Mesothelial cell of epicardium (in vitro differentiated cells): Measurements from ENCODE around the gene SMIM11. TPM values are rescaled to one million over a fixed set of nuclear protein-coding genes. Genes with fewer than 3 reads are reported as not detected.
A peak's percentile ranks its signal among the peaks of the same experiment; 100 is the strongest.

ENCODE experiments used
- DNase-seq, 2 experiments: peaks; one replicate each; pipeline ENCODE4 v3.0.0; 2021; ENCODE audit warnings: low spot score in 2 of 2; ENCODE audit not compliant: unreplicated experiment in 2 of 2
- H3K27ac Mint-ChIP-seq: 2 replicates; pipeline ENCODE4 v1.8.0; 2021; ENCODE audit warnings: mixed read lengths
- H3K27me3 Mint-ChIP-seq: 2 replicates; pipeline ENCODE4 v1.8.0; 2021; ENCODE audit warnings: low read depth, mixed read lengths
- H3K36me3 Mint-ChIP-seq: 2 replicates; pipeline ENCODE4 v1.8.0; 2021; ENCODE audit warnings: mixed read lengths
- H3K4me1 Mint-ChIP-seq: 2 replicates; pipeline ENCODE4 v1.8.0; 2021; ENCODE audit warnings: mixed read lengths
- H3K4me3 Mint-ChIP-seq: 2 replicates; pipeline ENCODE4 v1.8.0; 2021; ENCODE audit warnings: mild to moderate bottlenecking, moderate library complexity, mixed read lengths
- H3K9me3 Mint-ChIP-seq: 2 replicates; pipeline ENCODE4 v1.8.0; 2021; ENCODE audit warnings: mixed read lengths
- CTCF ChIP-seq: fragments of 200-600 bp; sonication (generic); IDR thresholded peaks from one replicate; pipeline ENCODE4 v1.5.0; 2021; ENCODE audit warnings: antibody characterized with exemption; ENCODE audit not compliant: unreplicated experiment
- total RNA-seq: library from RNA; stranded (reverse); gene quantifications from 3 replicates; pipeline ENCODE4 v1.2.1, GENCODE V29; 2021

The SMIM11 gene
- total RNA-seq, 1 donor from 2014 or later, result 16.9 TPM

DNA sequence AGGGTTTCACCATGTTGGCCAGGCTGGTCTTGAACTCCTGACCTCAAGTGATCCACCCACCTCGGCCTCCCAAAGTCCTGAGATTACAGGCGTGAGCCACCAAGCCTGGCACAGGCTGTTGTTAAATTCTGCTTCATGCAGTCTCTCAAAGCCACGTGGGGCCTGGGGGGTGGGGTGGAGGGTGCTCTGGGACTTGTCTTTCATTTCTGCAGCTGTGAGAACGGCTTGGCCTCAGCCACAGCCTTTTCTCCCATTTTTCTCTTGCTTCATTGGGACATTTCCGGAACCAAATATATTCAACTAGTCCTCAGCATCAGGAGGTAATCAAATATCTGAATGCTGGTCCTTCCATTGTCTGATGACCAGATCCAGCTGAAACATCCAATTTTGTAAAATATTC, 39.1 kb upstream of the SMIM11 start:
- no peak overlapping the region for H3K4me3 Mint-ChIP-seq

GRCh38 chr21:34336756-34337391, 38.4 kb upstream of the SMIM11 start:
- peaks cover 10% of the 10 kb centered on the region for H3K4me1 Mint-ChIP-seq
- no peaks in the 10 kb centered on the region for H3K9me3 Mint-ChIP-seq
- peak overlapping the region; percentile 37 for H3K27ac Mint-ChIP-seq
- no peak overlapping the region for H3K4me3 Mint-ChIP-seq
- no peaks in the 10 kb centered on the region for H3K27me3 Mint-ChIP-seq
- TF ChIP-seq CTCF, result no peak
- no peaks in the 10 kb centered on the region for H3K36me3 Mint-ChIP-seq
- no peak for DNase-seq

More for the DNA sequence above, 39.1 kb upstream of the SMIM11 start:
- H3K36me3 Mint-ChIP-seq, result no peaks in the 10 kb centered on the region
- H3K4me1 Mint-ChIP-seq, result peaks cover 10% of the 10 kb centered on the region
- no peak for TF ChIP-seq CTCF
- H3K27ac Mint-ChIP-seq, result no peak overlapping the region
- DNase-seq, result no peak
- H3K27me3 Mint-ChIP-seq, result no peaks in the 10 kb centered on the region
- no peaks in the 10 kb centered on the region for H3K9me3 Mint-ChIP-seq

DNA sequence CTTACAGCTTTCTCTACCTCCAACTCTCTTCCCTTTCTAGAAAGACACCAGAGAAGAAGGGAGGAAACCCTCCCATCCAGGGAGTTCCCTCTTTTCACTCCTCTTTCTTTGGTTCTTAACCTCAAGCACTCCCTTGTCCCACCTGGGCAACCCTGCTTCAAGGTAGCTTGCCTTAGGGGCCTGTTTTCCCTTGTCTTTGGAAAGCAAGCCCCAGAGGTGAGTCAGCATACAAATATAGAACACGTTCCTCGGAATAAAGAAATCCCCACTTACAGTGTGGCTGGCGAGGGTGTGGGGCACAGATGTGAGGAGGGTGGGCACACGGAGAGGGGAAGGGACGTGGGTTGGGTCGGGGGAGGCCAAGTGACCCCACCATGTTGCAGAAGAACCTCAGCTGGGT, 37.6 kb upstream of the SMIM11 start:
- Mint-ChIP-seq H3K27ac (no peak overlapping the region), H3K27me3 (no peaks in the 10 kb centered on the region), H3K9me3 (no peaks in the 10 kb centered on the region), H3K36me3 (no peaks in the 10 kb centered on the region), H3K4me1 (peaks cover 10% of the 10 kb centered on the region), H3K4me3 (no peak overlapping the region)
- no peak for TF ChIP-seq CTCF
- DNase-seq, result no peak

GRCh38 chr21:34338226-34338625, 37.1 kb upstream of the SMIM11 start:
- no peak for TF ChIP-seq CTCF
- H3K27ac Mint-ChIP-seq, result no peak overlapping the region
- H3K4me1 Mint-ChIP-seq, result peaks cover 10% of the 10 kb centered on the region
- H3K4me3 Mint-ChIP-seq, result no peak overlapping the region
- H3K36me3 Mint-ChIP-seq, result no peaks in the 10 kb centered on the region
- no peak for DNase-seq
- no peaks in the 10 kb centered on the region for H3K9me3 Mint-ChIP-seq
- no peaks in the 10 kb centered on the region for H3K27me3 Mint-ChIP-seq

DNA sequence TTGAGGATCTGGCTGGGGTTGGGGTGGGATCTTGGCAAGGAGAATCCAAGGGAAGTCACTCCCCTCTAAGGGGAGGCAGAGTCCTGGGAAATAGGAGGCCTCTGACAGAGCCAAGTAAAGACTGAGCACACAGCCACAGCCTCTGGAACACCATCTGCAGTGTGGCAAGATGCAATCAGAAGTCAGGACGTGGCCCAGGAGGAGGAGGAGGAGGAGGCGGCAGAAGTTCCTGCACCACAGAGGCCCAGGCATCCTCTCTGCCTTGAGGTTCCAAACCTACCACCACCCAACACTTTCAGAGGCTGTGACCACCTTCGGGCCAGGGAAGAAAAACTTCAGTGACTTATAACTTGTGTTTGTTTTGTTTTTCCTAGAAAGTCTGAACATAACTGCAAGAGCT, 35.2 kb upstream of the SMIM11 start:
- no peak overlapping the region for H3K4me3 Mint-ChIP-seq
- no peaks in the 10 kb centered on the region for H3K36me3 Mint-ChIP-seq
- no peaks in the 10 kb centered on the region for H3K9me3 Mint-ChIP-seq
- peaks cover 9% of the 10 kb centered on the region for H3K4me1 Mint-ChIP-seq
- H3K27ac Mint-ChIP-seq, result no peak overlapping the region
- H3K27me3 Mint-ChIP-seq, result no peaks in the 10 kb centered on the region
- no peak for TF ChIP-seq CTCF
- no peak for DNase-seq

DNA sequence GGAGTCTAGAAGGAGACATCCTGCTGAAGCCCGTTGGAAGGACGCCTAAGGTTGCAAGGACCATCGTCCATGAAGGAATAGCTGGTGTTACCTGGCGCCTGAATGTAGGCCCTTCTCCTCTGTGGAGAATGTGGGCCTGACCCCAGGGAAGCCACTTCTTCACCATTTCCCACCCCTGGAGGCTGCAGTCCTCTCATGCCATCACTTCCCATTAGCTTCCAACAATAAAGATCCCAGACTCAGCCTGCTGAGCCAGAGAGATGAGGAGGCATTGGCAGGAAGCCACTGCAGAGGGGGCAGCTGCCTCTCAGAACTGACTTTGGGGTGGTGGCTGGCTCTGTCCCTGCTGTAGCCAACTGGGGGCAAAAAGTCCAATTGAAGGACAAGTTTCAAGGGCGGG, 32.8 kb upstream of the SMIM11 start:
- Mint-ChIP-seq H3K27me3 (no peaks in the 10 kb centered on the region), H3K36me3 (no peaks in the 10 kb centered on the region), H3K9me3 (no peaks in the 10 kb centered on the region), H3K4me3 (no peak overlapping the region), H3K27ac (no peak overlapping the region), H3K4me1 (peaks cover 9% of the 10 kb centered on the region)
- DNase-seq, result no peak
- no peak for TF ChIP-seq CTCF
